ENCODE results near the gene OLFM2.
"Not testable (repeated sequence)": the region's sequence is repeated elsewhere in the genome, so short reads cannot be mapped to it uniquely, and the experiment has no call there.

OLFM2 gene

DNA sequence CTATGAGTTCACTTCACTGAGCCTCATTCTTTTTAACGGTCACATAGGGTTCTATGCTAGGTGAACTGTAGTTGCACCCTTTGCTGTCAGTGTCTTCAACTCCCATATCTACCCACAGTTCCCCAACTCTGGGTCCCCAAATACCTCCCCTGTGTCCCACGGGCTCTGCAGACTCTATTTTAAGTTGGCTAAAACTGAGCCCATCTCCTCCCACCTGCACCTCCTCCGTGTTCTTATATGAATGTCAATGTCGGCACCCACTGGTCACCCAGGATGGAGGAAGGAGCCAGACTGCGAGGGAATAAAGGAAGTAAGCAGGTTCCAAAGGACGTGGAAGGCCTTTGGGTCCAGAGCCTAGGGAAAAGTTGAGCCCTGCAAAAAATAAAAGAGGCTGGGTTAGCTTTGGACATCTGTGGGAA lies 102.0 kb downstream of the OLFM2 start:
- peaks cover 40% of the 10 kb centered on the region for H3K36me3 ChIP-seq (ENCODE audit: insufficient read depth, low read length)
- DNase-seq (no peak), ATAC-seq (ENCODE audit: insufficient read depth, low read depth) (no peak)
- H3K9ac ChIP-seq (ENCODE audit: low read depth, low read length) = peak overlapping the region; percentile 59
- H4K20me1 ChIP-seq (ENCODE audit: insufficient read depth, low read length) = peaks cover 29% of the 10 kb centered on the region
- H3K4me2 ChIP-seq (ENCODE audit: insufficient read depth, low read length) = peak overlapping the region; percentile 90
- peak overlapping the region; percentile 77 for H3K27ac ChIP-seq (ENCODE audit: low read length)
- H3K79me2 ChIP-seq (ENCODE audit: insufficient read depth, low read length) = peaks cover 62% of the 10 kb centered on the region
- peak overlapping the region; percentile 32 to 67 for H3K4me3 ChIP-seq (ENCODE audit: low read depth in 1 of 2, low read length in 2 of 2)
- no peak for TF ChIP-seq EZH2 (IDR thresholded peaks at IDR 0.05; ENCODE audit: borderline replicate concordance, low read depth, low read length, severe bottlenecking)
- H2AFZ ChIP-seq (ENCODE audit: low read depth, low read length) = peak overlapping the region; percentile 79
- H3K9me3 ChIP-seq (ENCODE audit: insufficient read depth, low read length, severe bottlenecking) = no peaks in the 10 kb centered on the region
- peaks cover 40% of the 10 kb centered on the region for H3K4me1 ChIP-seq (ENCODE audit: insufficient read depth, low read length)
- no peaks in the 10 kb centered on the region for H3K27me3 ChIP-seq (ENCODE audit: insufficient read depth, low read length, poor library complexity)

DNA sequence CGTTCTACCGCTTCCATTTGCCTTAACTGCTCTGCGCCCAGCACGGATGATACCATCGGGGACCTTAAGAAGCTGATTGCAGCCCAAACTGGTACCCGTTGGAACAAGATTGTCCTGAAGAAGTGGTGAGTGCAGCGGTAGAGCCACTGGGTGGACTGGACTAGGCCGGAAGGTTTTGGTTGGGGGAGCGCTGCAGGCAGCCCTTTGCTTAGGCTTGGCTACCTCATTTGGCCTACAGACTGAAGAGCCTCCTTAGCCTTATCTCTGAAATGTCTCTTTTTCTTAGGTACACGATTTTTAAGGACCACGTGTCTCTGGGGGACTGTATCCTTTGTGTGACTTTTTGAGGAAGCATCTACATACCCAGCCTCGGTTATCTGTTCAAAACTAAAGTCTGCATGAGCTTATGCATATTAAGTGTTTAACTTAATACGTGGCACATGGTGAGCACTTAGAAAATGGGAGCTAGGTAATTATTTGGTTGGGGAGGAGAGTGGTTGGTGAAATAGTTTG lies 107.7 kb downstream of the OLFM2 start:
- Histone ChIP-seq H3K4me2 (ENCODE audit: insufficient read depth, low read length) (peak overlapping the region; percentile 99), H2AFZ (ENCODE audit: low read depth, low read length) (no peak overlapping the region), H3K27ac (ENCODE audit: low read length) (peak overlapping the region; percentile 80), H3K9me3 (ENCODE audit: insufficient read depth, low read length, severe bottlenecking) (no peaks in the 10 kb centered on the region), H3K27me3 (ENCODE audit: insufficient read depth, low read length, poor library complexity) (no peaks in the 10 kb centered on the region), H3K9ac (ENCODE audit: low read depth, low read length) (peak overlapping the region; percentile 77), H3K36me3 (ENCODE audit: insufficient read depth, low read length) (peaks cover 30% of the 10 kb centered on the region), H4K20me1 (ENCODE audit: insufficient read depth, low read length) (peaks cover 17% of the 10 kb centered on the region), H3K4me1 (ENCODE audit: insufficient read depth, low read length) (peaks cover 38% of the 10 kb centered on the region), H3K79me2 (ENCODE audit: insufficient read depth, low read length) (peaks cover 53% of the 10 kb centered on the region), H3K4me3 (ENCODE audit: low read depth in 1 of 2, low read length in 2 of 2) (peak overlapping the region; percentile 96)
- no peak for ATAC-seq (ENCODE audit: insufficient read depth, low read depth)
- no peak for DNase-seq
- TF ChIP-seq, protein P1, sequence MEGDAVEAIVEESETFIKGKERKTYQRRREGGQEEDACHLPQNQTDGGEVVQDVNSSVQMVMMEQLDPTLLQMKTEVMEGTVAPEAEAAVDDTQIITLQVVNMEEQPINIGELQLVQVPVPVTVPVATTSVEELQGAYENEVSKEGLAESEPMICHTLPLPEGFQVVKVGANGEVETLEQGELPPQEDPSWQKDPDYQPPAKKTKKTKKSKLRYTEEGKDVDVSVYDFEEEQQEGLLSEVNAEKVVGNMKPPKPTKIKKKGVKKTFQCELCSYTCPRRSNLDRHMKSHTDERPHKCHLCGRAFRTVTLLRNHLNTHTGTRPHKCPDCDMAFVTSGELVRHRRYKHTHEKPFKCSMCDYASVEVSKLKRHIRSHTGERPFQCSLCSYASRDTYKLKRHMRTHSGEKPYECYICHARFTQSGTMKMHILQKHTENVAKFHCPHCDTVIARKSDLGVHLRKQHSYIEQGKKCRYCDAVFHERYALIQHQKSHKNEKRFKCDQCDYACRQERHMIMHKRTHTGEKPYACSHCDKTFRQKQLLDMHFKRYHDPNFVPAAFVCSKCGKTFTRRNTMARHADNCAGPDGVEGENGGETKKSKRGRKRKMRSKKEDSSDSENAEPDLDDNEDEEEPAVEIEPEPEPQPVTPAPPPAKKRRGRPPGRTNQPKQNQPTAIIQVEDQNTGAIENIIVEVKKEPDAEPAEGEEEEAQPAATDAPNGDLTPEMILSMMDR (IDR thresholded peaks at IDR 0.05; ENCODE audit: borderline replicate concordance, extremely low read depth, low read length, poor library complexity, severe bottlenecking) = no peak
- no peak for TF ChIP-seq EZH2 (IDR thresholded peaks at IDR 0.05; ENCODE audit: borderline replicate concordance, low read depth, low read length, severe bottlenecking)

DNA sequence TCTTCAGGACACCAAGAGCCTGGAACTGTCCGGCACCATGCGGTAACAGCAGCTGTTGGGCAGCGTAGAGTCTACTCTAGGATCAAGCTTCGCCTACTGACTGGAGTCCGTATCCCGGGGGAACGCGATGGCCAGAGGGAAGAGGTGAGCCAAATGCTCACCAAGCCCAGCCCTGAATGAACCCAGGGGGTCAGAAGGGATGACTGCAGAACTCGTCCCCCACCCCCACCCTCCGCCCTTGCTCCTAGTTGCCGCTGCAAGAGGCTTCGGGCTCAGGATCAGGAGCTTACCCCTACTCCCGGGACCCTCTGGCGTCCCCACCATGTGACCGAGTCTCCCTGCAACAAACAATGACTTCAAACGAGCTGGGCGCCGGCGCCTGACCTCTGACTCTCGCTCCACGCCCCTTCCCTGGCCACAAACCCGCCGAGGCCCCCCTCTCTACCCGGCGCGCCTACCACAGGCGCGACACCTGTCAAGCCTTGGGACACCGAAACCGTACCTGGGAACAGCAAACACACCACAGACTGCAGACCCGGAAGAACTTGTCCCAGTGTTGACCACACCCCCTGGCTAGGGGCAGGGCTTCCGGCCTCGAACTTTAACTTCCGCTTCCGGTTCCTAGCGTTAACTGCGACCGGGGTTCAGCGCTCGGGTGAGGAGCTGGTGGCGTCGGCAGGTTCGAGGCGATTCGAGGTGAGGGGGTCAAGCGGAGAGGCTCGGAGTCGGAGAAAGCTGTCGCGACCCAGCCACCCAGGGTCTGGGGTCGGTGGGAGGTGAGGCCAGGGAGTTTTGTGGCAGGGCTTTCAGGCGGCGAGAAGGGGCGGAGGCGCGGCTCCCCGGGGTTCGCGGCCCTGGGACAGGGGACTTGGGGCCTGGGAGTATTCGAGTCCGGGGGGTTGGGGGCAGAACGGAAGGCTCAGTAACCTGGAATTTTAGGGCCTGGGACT lies 108.8 kb downstream of the OLFM2 start, which contains the start of gene UBL5:
Gene UBL5 (plus strand): TSS at position 630 of the 950 bp plus-strand sequence. CDS start 420 bp downstream, outside the sequence.
- H3K9me3 ChIP-seq (ENCODE audit: insufficient read depth, low read length, severe bottlenecking) = no peaks in the 10 kb centered on the region
- H3K4me3 ChIP-seq (ENCODE audit: low read depth in 1 of 2, low read length in 2 of 2) = peak within 1 kb of the TSS; percentile 96
- peak; percentile 99 for ATAC-seq (ENCODE audit: insufficient read depth, low read depth)
- DNase-seq = peak; percentile 92
- peak within 1 kb of the TSS; percentile 77 for H3K9ac ChIP-seq (ENCODE audit: low read depth, low read length)
- H4K20me1 ChIP-seq (ENCODE audit: insufficient read depth, low read length) = peaks cover 17% of the 10 kb centered on the region
- peak within 1 kb of the TSS; percentile 80 for H3K27ac ChIP-seq (ENCODE audit: low read length)
- no peaks in the 10 kb centered on the region for H3K27me3 ChIP-seq (ENCODE audit: insufficient read depth, low read length, poor library complexity)
- H3K36me3 ChIP-seq (ENCODE audit: insufficient read depth, low read length) = peaks cover 30% of the 10 kb centered on the region
- H3K4me1 ChIP-seq (ENCODE audit: insufficient read depth, low read length) = peaks cover 38% of the 10 kb centered on the region
- H3K4me2 ChIP-seq (ENCODE audit: insufficient read depth, low read length) = peak within 1 kb of the TSS; percentile 99
- peak within 1 kb of the TSS; percentile 96 for H2AFZ ChIP-seq (ENCODE audit: low read depth, low read length)
- TF ChIP-seq, protein P1 (IDR thresholded peaks at IDR 0.05; ENCODE audit: borderline replicate concordance, extremely low read depth, low read length, poor library complexity, severe bottlenecking) = no peak
- no peak for TF ChIP-seq EZH2 (IDR thresholded peaks at IDR 0.05; ENCODE audit: borderline replicate concordance, low read depth, low read length, severe bottlenecking)
- peaks cover 53% of the 10 kb centered on the region for H3K79me2 ChIP-seq (ENCODE audit: insufficient read depth, low read length)

DNA sequence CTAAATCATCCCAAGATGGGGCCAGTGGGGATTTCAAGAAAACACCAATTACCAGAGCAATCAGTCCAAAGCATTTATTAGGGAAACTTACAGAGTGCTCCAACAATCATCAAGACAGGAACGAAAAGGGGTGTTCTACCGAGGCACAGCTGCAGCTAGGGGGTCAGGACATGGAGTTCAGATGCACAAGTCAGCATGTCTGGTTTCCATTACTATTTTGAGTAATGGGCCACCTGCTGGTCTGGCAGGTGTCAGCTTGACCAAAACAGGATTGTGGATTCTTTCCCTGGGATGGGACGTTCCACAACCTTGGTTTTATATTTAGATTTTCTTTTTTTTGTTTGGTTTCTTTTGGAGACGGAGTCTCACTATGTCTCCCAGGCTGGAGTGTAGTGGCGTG lies 112.5 kb downstream of the OLFM2 start:
- H3K9ac ChIP-seq (ENCODE audit: low read depth, low read length) = no peak overlapping the region

GRCh38 chr19:9820034-9820433 lies 116.3 kb downstream of the OLFM2 start:
- not testable (repeated sequence) for H3K27me3 ChIP-seq (ENCODE audit: insufficient read depth, low read length, poor library complexity); DNase-seq; ATAC-seq (ENCODE audit: insufficient read depth, low read depth); H4K20me1 ChIP-seq (ENCODE audit: insufficient read depth, low read length)
- Histone ChIP-seq H3K27ac (ENCODE audit: low read length) (peak overlapping the region; percentile 73), H3K4me1 (ENCODE audit: insufficient read depth, low read length) (peaks cover 27% of the 10 kb centered on the region), H3K9me3 (ENCODE audit: insufficient read depth, low read length, severe bottlenecking) (peaks cover 11% of the 10 kb centered on the region), H3K9ac (ENCODE audit: low read depth, low read length) (peak overlapping the region; percentile 46), H2AFZ (ENCODE audit: low read depth, low read length) (peak overlapping the region; percentile 83), H3K79me2 (ENCODE audit: insufficient read depth, low read length) (peaks cover 36% of the 10 kb centered on the region), H3K36me3 (ENCODE audit: insufficient read depth, low read length) (peaks cover 17% of the 10 kb centered on the region), H3K4me3 (ENCODE audit: low read depth in 1 of 2, low read length in 2 of 2) (peak overlapping the region in 1 of 2 experiments; percentile 72; a peak in 2 of 4 replicates), H3K4me2 (ENCODE audit: insufficient read depth, low read length) (peak overlapping the region; percentile 87)

More for the DNA sequence above, 112.5 kb downstream of the OLFM2 start:
- Histone ChIP-seq H3K4me2 (ENCODE audit: insufficient read depth, low read length) (no peak overlapping the region), H3K27me3 (ENCODE audit: insufficient read depth, low read length, poor library complexity) (no peaks in the 10 kb centered on the region), H3K36me3 (ENCODE audit: insufficient read depth, low read length) (peaks cover 8% of the 10 kb centered on the region), H3K27ac (ENCODE audit: low read length) (no peak overlapping the region), H3K4me1 (ENCODE audit: insufficient read depth, low read length) (peaks cover 32% of the 10 kb centered on the region), H3K4me3 (ENCODE audit: low read depth in 1 of 2, low read length in 2 of 2) (no peak overlapping the region), H2AFZ (ENCODE audit: low read depth, low read length) (no peak overlapping the region), H4K20me1 (ENCODE audit: insufficient read depth, low read length) (peaks cover 10% of the 10 kb centered on the region), H3K9me3 (ENCODE audit: insufficient read depth, low read length, severe bottlenecking) (no peaks in the 10 kb centered on the region), H3K79me2 (ENCODE audit: insufficient read depth, low read length) (peaks cover 32% of the 10 kb centered on the region)
- ATAC-seq (ENCODE audit: insufficient read depth, low read depth) = no peak
- no peak for DNase-seq
- TF ChIP-seq, protein P1 (IDR thresholded peaks at IDR 0.05; ENCODE audit: borderline replicate concordance, extremely low read depth, low read length, poor library complexity, severe bottlenecking) = no peak
- no peak for TF ChIP-seq EZH2 (IDR thresholded peaks at IDR 0.05; ENCODE audit: borderline replicate concordance, low read depth, low read length, severe bottlenecking)

Data from DND-41 (cell line).